ENCODE results near the gene C8A.

DNA sequence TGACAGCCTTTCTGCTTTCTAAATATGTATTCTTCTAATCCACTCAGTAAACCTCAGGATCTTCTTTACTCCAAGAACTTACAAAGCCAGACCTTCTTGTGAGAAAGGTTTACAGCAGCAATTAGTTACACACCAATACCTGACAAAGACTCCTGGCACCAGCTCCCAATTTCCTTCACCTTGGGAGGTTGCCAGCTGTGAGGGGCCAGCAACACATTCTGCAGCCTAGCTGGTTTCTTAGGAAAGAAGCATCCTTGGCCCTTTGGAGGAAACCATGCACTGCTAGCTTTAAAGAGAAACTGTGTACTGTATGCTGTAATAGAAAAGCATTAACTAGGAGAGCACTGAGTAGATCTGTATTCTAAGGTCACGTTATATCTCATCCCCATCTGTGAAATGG, 46.2 kb upstream of the C8A start:
- TF ChIP-seq POLR2A (IDR thresholded peaks at IDR 0.05; ENCODE audit: low read depth, low read length) = no peak
- TF ChIP-seq POLR2AphosphoS5 (IDR thresholded peaks at IDR 0.05; ENCODE audit: low read depth, low read length) = no peak
- no peak for TF ChIP-seq TAF1 (IDR thresholded peaks at IDR 0.05; ENCODE audit: low read depth, low read length)

All from GM12891 (cell line).